SKM-1 (cell line): Measurements from ENCODE around the gene GYS1.

Source experiments
- DNase-seq: peaks from one replicate; lab custom pipeline; 2025; ENCODE audit not compliant: unreplicated experiment; lab: John Stamatoyannopoulos, UW

GYS1 gene

GRCh38 chr19:48990400-48990799 is 2.7 kb downstream of the GYS1 start:
- DNase-seq = no peak

- no peak for DNase-seq
Observed at GRCh38 chr19:48989701-48990291, 3.3 kb downstream of the GYS1 start.

- no peak for DNase-seq
Observed at GRCh38 chr19:48988860-48989259, 4.2 kb downstream of the GYS1 start.

- no peak for DNase-seq
Observed at GRCh38 chr19:48988286-48988685, 4.8 kb downstream of the GYS1 start.

GRCh38 chr19:48987323-48987722 is 5.8 kb downstream of the GYS1 start:
- no peak for DNase-seq

GRCh38 chr19:48986211-48986610 is 6.9 kb downstream of the GYS1 start:
- no peak for DNase-seq

GRCh38 chr19:48985711-48986110 is 7.4 kb downstream of the GYS1 start:
- DNase-seq = no peak

GRCh38 chr19:48982280-48982679 is 10.8 kb downstream of the GYS1 start:
- no peak for DNase-seq

GRCh38 chr19:48977061-48977460 is 16.0 kb downstream of the GYS1 start:
- no peak for DNase-seq

- DNase-seq = no peak
Observed at GRCh38 chr19:48975947-48976847, 16.9 kb downstream of the GYS1 start.

- no peak for DNase-seq
Observed at GRCh38 chr19:48970923-48971395, 22.1 kb downstream of the GYS1 start.

GRCh38 chr19:48970139-48970766 is 22.9 kb downstream of the GYS1 start:
- DNase-seq = no peak

GRCh38 chr19:48969276-48970138 is 23.6 kb downstream of the GYS1 start:
- no peak for DNase-seq

- DNase-seq = no peak
Observed at GRCh38 chr19:48968813-48969218, 24.3 kb downstream of the GYS1 start.

- DNase-seq = no peak
Observed at GRCh38 chr19:48968179-48968661, 24.9 kb downstream of the GYS1 start.

GRCh38 chr19:48967346-48968178 is 25.5 kb downstream of the GYS1 start:
- no peak for DNase-seq

- no peak for DNase-seq
Observed at GRCh38 chr19:48966541-48967345, 26.4 kb downstream of the GYS1 start.

- no peak for DNase-seq
Observed at GRCh38 chr19:48965806-48966540, 27.1 kb downstream of the GYS1 start.
